HEK293 (cell line): ENCODE measurements around the gene TMEM232.
"Not testable (repeated sequence)": the region's sequence is repeated elsewhere in the genome, so short reads cannot be mapped to it uniquely, and the experiment has no call there.

Experiments used
- CTCF ChIA-PET: fragments of 350-600 bp; formaldehyde crosslinking; extraction: SDS; loops from one replicate; lab custom pipeline; 2021; ENCODE audit warnings: antibody characterized with exemption; lab: Yijun Ruan, JAX
- POLR2A ChIA-PET: fragments of 300-600 bp; formaldehyde crosslinking; extraction: SDS; loops from one replicate; lab custom pipeline; 2020; ENCODE audit warnings: antibody characterized with exemption, inconsistent platforms; lab: Yijun Ruan, JAX
- H3K27ac ChIP-seq: fragments of 200-500 bp; sonication (Bioruptor generic); 2 replicates; pipeline ENCODE4 v1.5.1; 2014; ENCODE audit warnings: low read depth, low read length, control low read depth, inconsistent platforms; ENCODE audit errors: extremely low read depth
- H3K36me3 ChIP-seq, 2 experiments: fragments of 200-500 bp in 1 of 2; sonication (Bioruptor generic) in 1 of 2; 1 replicate in 1 of 2; 2 replicates in 1 of 2; pipeline ENCODE4 v1.5.1; 2014 to 2017; ENCODE audit warnings: inconsistent platforms in 2 of 2, low read length in 2 of 2; ENCODE audit not compliant: control insufficient read depth in 2 of 2, insufficient read depth in 1 of 2
- H3K4me1 ChIP-seq: fragments of 200-500 bp; sonication (Bioruptor generic); 2 replicates; pipeline ENCODE4 v1.5.1; 2014; ENCODE audit warnings: mild to moderate bottlenecking, low read length, inconsistent platforms; ENCODE audit not compliant: control insufficient read depth, insufficient read depth
- H3K4me3 ChIP-seq: 2 replicates; pipeline ENCODE4 v1.5.1; 2011; ENCODE audit warnings: low read depth, mild to moderate bottlenecking, control low read depth, low read length, moderate library complexity
- H3K9me3 ChIP-seq: fragments of 200-500 bp; sonication (Bioruptor generic); 2 replicates; pipeline ENCODE4 v1.5.1; 2014; ENCODE audit warnings: low read depth, low read length, inconsistent platforms; ENCODE audit not compliant: control insufficient read depth, insufficient read depth
- BCL11A ChIP-seq: fragments of 450-650 bp; formaldehyde crosslinking; IDR thresholded peaks from 2 replicates; pipeline ENCODE4 v1.5.1; 2016; ENCODE audit warnings: low read depth, missing biosample characterization, missing genetic modification characterization
- FEZF1 ChIP-seq: fragments of 450-650 bp; formaldehyde crosslinking; IDR thresholded peaks from 2 replicates; pipeline ENCODE4 v1.5.1; 2016; ENCODE audit warnings: missing biosample characterization, missing genetic modification characterization
- MEIS1 ChIP-seq: sonication (generic); formaldehyde crosslinking; IDR thresholded peaks from 2 replicates; pipeline ENCODE4 v1.8.1; 2022; ENCODE audit warnings: missing genetic modification reagents, mild to moderate bottlenecking, borderline replicate concordance
- TCF7L2 ChIP-seq: IDR thresholded peaks from 2 replicates; pipeline ENCODE4 v1.6.1; 2011; ENCODE audit warnings: low read depth, mild to moderate bottlenecking, inconsistent platforms, low read length, moderate library complexity, borderline replicate concordance
- ZBTB7A ChIP-seq: fragments of 450-650 bp; formaldehyde crosslinking; IDR thresholded peaks from 2 replicates; pipeline ENCODE4 v1.5.1; 2016; ENCODE audit warnings: low read depth, missing biosample characterization, missing genetic modification characterization
- ZNF140 ChIP-seq: fragments of 450-650 bp; formaldehyde crosslinking; IDR thresholded peaks from 2 replicates; pipeline ENCODE4 v1.5.1; 2016; ENCODE audit warnings: missing biosample characterization, missing genetic modification characterization
- ZNF2 ChIP-seq: fragments of 450-650 bp; formaldehyde crosslinking; IDR thresholded peaks from 2 replicates; pipeline ENCODE4 v1.5.1; 2016; ENCODE audit warnings: missing biosample characterization, missing genetic modification characterization
- ZNF23 ChIP-seq: fragments of 450-650 bp; formaldehyde crosslinking; IDR thresholded peaks from 2 replicates; pipeline ENCODE4 v1.5.1; 2016; ENCODE audit warnings: missing biosample characterization, missing genetic modification characterization, borderline replicate concordance
- ZNF350 ChIP-seq: fragments of 450-650 bp; formaldehyde crosslinking; IDR thresholded peaks from 2 replicates; pipeline ENCODE4 v1.5.0; 2017; ENCODE audit warnings: missing biosample characterization, mild to moderate bottlenecking, missing genetic modification characterization
- ZNF37A ChIP-seq: fragments of 450-650 bp; IDR thresholded peaks from 2 replicates; pipeline ENCODE4 v1.5.1; 2018; ENCODE audit warnings: missing biosample characterization, missing genetic modification characterization
- ZNF521 ChIP-seq: fragments of 450-650 bp; formaldehyde crosslinking; IDR thresholded peaks from 2 replicates; pipeline ENCODE4 v1.5.1; 2017; ENCODE audit warnings: missing biosample characterization, mild to moderate bottlenecking, missing genetic modification characterization
- ZNF560 ChIP-seq: fragments of 450-650 bp; formaldehyde crosslinking; IDR thresholded peaks from 2 replicates; pipeline ENCODE4 v1.5.1; 2017; ENCODE audit warnings: missing biosample characterization, missing genetic modification characterization, borderline replicate concordance
- ZNF621 ChIP-seq: fragments of 450-650 bp; formaldehyde crosslinking; IDR thresholded peaks from 2 replicates; pipeline ENCODE4 v1.5.1; 2017; ENCODE audit warnings: missing biosample characterization, missing genetic modification characterization
- ZNF747 ChIP-seq: fragments of 450-650 bp; formaldehyde crosslinking; IDR thresholded peaks from 2 replicates; pipeline ENCODE4 v1.5.1; 2016; ENCODE audit warnings: missing biosample characterization, missing genetic modification characterization
- TF ChIP-seq, protein P1 (sequence below): IDR thresholded peaks from 2 replicates; pipeline ENCODE4 v1.6.1; 2011; ENCODE audit warnings: mild to moderate bottlenecking, low read depth, low read length, borderline replicate concordance
- TF ChIP-seq, protein P2 (sequence below): fragments of 450-650 bp; formaldehyde crosslinking; IDR thresholded peaks from 2 replicates; pipeline ENCODE4 v1.5.1; 2017; ENCODE audit warnings: missing biosample characterization, missing genetic modification characterization
- TF ChIP-seq, protein P3 (sequence below): fragments of 450-650 bp; formaldehyde crosslinking; IDR thresholded peaks from 2 replicates; pipeline ENCODE4; 2016; ENCODE audit warnings: missing biosample characterization, missing genetic modification characterization
- TF ChIP-seq, protein P4 (sequence below): fragments of 450-650 bp; formaldehyde crosslinking; IDR thresholded peaks from 2 replicates; pipeline ENCODE4 v1.5.1; 2016; ENCODE audit warnings: missing biosample characterization, missing genetic modification characterization, borderline replicate concordance

Gene TMEM232

DNA sequence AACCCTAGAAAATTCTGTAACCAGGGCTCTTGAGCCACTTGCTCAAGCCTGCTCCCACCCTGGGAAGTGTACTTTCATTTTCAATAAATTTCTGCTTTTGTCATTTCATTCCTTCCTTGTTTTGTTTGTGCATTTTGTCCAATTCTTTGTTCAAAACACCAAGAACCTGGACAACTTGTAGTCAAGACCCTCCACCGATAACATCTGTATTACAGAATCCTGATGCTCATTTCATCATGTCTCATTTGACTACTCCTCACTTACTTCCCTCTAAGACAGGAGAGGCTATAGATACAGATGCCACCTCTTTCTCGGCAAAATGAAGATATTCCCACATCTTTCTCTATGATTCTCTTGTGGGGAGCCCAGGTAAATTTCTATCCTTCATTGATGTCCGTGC lies 183.5 kb downstream of the TMEM232 start:
- CTCF ChIA-PET, result no interaction called here
- TF ChIP-seq ZNF621 (tag by site-specific recombination) (no peak), MEIS1 (CRISPR knock-in tag) (no peak), ZNF747 (tag by site-specific recombination) (no peak), ZNF350 (no peak), ZNF140 (tag by site-specific recombination) (no peak), ZNF521 (tag by site-specific recombination) (no peak), ZNF560 (no peak)
- TF ChIP-seq, protein P1, sequence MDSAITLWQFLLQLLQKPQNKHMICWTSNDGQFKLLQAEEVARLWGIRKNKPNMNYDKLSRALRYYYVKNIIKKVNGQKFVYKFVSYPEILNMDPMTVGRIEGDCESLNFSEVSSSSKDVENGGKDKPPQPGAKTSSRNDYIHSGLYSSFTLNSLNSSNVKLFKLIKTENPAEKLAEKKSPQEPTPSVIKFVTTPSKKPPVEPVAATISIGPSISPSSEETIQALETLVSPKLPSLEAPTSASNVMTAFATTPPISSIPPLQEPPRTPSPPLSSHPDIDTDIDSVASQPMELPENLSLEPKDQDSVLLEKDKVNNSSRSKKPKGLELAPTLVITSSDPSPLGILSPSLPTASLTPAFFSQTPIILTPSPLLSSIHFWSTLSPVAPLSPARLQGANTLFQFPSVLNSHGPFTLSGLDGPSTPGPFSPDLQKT, result no peak
- H3K9me3 ChIP-seq, result no peaks in the 10 kb centered on the region
- H3K27ac ChIP-seq, result no peak overlapping the region
- H3K4me3 ChIP-seq, result no peak overlapping the region
- POLR2A ChIA-PET, result no interaction called here
- no peaks in the 10 kb centered on the region for H3K4me1 ChIP-seq
- H3K36me3 ChIP-seq, result no peaks in the 10 kb centered on the region

DNA sequence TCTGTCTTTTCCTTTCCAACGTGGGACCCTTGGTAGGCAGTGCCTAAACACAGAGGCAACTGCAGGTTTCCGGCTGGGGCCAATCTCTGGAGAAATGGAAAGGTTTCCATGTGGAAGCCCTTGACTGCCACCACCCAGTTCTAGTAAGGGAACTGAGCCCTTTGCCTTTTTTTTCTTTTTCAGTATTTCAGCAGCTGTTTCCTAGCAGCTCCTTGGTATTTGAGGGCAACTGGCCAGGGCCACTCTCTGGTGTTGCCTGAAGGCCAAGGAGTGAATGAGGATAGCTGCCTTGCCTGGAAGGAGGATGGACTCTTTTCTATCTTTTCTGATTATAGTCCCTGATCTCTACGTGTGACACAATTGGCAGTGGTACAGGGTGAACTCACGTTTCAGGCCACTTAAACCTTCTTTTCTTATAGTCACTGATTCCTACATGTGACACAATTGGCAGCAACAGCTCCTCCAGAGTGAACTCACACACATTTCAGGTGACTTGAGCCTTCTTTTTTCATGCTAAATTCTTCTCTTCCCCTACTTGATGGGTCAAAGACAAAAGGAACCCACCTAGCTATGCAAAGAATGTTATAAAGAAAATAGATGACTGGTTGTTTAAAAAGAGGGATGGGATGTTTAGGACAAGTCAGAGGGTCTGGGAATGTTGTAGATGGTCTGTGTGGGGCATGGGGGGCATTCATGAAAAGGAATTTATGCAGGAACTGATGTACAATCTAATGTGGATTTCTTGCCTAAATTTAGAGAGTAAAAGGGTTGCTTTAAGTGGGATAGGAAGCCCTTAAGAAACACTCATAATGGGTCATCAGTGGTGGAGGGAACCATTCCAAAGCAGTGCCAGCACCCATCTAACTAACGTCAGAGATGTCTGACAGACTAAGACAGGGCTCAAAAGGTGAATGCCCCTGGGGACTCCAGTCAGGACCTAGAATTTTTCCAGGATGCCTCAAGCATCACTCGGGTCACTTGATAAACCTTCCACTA lies 190.1 kb downstream of the TMEM232 start:
- POLR2A ChIA-PET, result no interaction called here

DNA sequence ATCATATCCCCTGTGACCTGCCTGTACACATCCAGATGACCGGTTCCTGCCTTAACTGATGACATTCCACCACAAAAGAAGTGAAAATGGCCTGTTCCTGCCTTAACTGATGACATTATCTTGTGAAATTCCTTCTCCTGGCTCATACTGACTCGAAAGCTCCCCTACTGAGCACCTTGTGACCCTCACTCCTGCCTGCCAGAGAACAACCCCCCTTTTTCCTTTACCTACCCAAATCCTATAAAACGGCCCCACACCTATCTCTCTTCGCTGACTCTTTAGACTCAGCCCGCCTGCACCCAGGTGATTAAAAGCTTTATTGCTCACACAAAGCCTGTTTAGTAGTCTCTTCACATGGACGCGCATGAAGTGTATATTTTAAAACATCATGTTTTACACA lies 191.3 kb downstream of the TMEM232 start:
- H3K9me3 ChIP-seq, result not testable (repeated sequence)

More for the DNA sequence above, 190.1 kb downstream of the TMEM232 start:
- no peak overlapping the region for H3K27ac ChIP-seq
- no peak overlapping the region for H3K4me3 ChIP-seq
- H3K4me1 ChIP-seq, result no peaks in the 10 kb centered on the region
- H3K36me3 ChIP-seq, result no peaks in the 10 kb centered on the region
- no peak for TF ChIP-seq ZBTB7A (tag by site-specific recombination)
- no peak for TF ChIP-seq BCL11A (tag by site-specific recombination)
- no peak for TF ChIP-seq TCF7L2
- TF ChIP-seq, protein P2, sequence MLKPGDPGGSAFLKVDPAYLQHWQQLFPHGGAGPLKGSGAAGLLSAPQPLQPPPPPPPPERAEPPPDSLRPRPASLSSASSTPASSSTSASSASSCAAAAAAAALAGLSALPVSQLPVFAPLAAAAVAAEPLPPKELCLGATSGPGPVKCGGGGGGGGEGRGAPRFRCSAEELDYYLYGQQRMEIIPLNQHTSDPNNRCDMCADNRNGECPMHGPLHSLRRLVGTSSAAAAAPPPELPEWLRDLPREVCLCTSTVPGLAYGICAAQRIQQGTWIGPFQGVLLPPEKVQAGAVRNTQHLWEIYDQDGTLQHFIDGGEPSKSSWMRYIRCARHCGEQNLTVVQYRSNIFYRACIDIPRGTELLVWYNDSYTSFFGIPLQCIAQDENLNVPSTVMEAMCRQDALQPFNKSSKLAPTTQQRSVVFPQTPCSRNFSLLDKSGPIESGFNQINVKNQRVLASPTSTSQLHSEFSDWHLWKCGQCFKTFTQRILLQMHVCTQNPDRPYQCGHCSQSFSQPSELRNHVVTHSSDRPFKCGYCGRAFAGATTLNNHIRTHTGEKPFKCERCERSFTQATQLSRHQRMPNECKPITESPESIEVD (tag by site-specific recombination), result no peak
- no peak for TF ChIP-seq ZNF37A
- TF ChIP-seq, protein P3, sequence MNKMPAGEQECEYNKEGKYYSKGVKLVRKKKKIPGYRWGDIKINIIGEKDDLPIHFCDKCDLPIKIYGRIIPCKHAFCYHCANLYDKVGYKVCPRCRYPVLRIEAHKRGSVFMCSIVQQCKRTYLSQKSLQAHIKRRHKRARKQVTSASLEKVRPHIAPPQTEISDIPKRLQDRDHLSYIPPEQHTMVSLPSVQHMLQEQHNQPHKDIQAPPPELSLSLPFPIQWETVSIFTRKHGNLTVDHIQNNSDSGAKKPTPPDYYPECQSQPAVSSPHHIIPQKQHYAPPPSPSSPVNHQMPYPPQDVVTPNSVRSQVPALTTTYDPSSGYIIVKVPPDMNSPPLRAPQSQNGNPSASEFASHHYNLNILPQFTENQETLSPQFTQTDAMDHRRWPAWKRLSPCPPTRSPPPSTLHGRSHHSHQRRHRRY, result no peak
- TF ChIP-seq ZNF23 (tag by site-specific recombination), result no peak
- TF ChIP-seq FEZF1 (tag by site-specific recombination), result no peak
- TF ChIP-seq, protein P4, sequence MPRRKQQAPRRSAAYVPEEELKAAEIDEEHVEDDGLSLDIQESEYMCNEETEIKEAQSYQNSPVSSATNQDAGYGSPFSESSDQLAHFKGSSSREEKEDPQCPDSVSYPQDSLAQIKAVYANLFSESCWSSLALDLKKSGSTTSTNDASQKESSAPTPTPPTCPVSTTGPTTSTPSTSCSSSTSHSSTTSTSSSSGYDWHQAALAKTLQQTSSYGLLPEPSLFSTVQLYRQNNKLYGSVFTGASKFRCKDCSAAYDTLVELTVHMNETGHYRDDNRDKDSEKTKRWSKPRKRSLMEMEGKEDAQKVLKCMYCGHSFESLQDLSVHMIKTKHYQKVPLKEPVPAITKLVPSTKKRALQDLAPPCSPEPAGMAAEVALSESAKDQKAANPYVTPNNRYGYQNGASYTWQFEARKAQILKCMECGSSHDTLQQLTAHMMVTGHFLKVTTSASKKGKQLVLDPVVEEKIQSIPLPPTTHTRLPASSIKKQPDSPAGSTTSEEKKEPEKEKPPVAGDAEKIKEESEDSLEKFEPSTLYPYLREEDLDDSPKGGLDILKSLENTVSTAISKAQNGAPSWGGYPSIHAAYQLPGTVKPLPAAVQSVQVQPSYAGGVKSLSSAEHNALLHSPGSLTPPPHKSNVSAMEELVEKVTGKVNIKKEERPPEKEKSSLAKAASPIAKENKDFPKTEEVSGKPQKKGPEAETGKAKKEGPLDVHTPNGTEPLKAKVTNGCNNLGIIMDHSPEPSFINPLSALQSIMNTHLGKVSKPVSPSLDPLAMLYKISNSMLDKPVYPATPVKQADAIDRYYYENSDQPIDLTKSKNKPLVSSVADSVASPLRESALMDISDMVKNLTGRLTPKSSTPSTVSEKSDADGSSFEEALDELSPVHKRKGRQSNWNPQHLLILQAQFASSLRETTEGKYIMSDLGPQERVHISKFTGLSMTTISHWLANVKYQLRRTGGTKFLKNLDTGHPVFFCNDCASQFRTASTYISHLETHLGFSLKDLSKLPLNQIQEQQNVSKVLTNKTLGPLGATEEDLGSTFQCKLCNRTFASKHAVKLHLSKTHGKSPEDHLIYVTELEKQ, result no peak
- no peak for TF ChIP-seq ZNF2 (tag by site-specific recombination)
- TF ChIP-seq, all 188 proteins: peak for 0
- CTCF ChIA-PET, result no interaction called here
- no peaks in the 10 kb centered on the region for H3K9me3 ChIP-seq

More for the DNA sequence above, 191.3 kb downstream of the TMEM232 start:
- CTCF ChIA-PET, H3K36me3 ChIP-seq, POLR2A ChIA-PET, H3K4me1 ChIP-seq, H3K4me3 ChIP-seq, H3K27ac ChIP-seq: not testable (repeated sequence)
